ENCODE measurements around the gene RAB40B. TPM values are rescaled to one million over a fixed set of nuclear protein-coding genes. Genes with fewer than 3 reads are reported as not detected.

RAB40B gene
- polyA plus RNA-seq, 1 experiment: 5.4 TPM

- no peaks in the 10 kb centered on the region for H3K27me3 ChIP-seq (ENCODE audit: control insufficient read depth, insufficient read depth, low read length)
- DNase-seq (ENCODE audit: low read depth, low spot score): no peak
- no peak overlapping the region for H3K4me3 ChIP-seq (ENCODE audit: low read depth, low read length)
- no peak for TF ChIP-seq CTCF (IDR thresholded peaks at IDR 0.05; ENCODE audit: low read depth, low read length)
- no peaks in the 10 kb centered on the region for H3K9me3 ChIP-seq (ENCODE audit: control insufficient read depth, insufficient read depth, low read length)
- ChIA-PET POLR2A (no interaction called here), CTCF (no interaction called here)
- H3K27ac ChIP-seq (ENCODE audit: low read depth, low read length): no peak overlapping the region
Observed at GRCh38 chr17:82631544-82631943, 67.0 kb downstream of the RAB40B start.

DNA sequence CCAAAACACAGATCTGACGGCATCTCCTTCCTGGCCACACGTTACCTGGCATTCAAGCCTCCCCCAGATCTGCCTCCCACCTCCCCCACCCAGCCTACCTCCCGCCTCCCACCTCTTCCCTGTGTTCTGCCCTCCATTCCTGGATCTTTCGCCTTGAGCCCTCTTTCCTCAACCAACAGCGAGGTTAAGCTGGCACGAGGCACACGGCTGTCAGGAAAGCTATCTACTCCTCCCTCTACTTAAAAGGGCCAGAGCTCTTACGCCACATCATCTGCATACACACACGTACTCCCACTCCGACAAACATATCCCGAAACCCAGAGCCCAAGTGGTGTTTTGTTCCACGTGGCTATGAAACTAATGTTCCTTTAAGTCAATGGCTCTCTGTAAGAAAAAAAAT, 68.3 kb downstream of the RAB40B start:
- DNase-seq (ENCODE audit: low read depth, low spot score): no peak
- CTCF ChIA-PET: no interaction called here
- no peaks in the 10 kb centered on the region for H3K9me3 ChIP-seq (ENCODE audit: control insufficient read depth, insufficient read depth, low read length)
- TF ChIP-seq CTCF (IDR thresholded peaks at IDR 0.05; ENCODE audit: low read depth, low read length): no peak
- no peak overlapping the region for H3K4me3 ChIP-seq (ENCODE audit: low read depth, low read length)
- POLR2A ChIA-PET: no interaction called here
- H3K27ac ChIP-seq (ENCODE audit: low read depth, low read length): no peak overlapping the region
- H3K27me3 ChIP-seq (ENCODE audit: control insufficient read depth, insufficient read depth, low read length): no peaks in the 10 kb centered on the region

- TF ChIP-seq CTCF (IDR thresholded peaks at IDR 0.05; ENCODE audit: low read depth, low read length): no peak
- CTCF ChIA-PET: interaction anchor here (0.5 to 1.0 kb wide), 2 partner anchors 26 to 147 kb away, joined by 3 to 8 read pairs; no protein-coding TSS in a partner anchor
- Histone ChIP-seq H3K9me3 (ENCODE audit: control insufficient read depth, insufficient read depth, low read length) (no peaks in the 10 kb centered on the region), H3K4me3 (ENCODE audit: low read depth, low read length) (no peak overlapping the region), H3K27ac (ENCODE audit: low read depth, low read length) (no peak overlapping the region), H3K27me3 (ENCODE audit: control insufficient read depth, insufficient read depth, low read length) (no peaks in the 10 kb centered on the region)
- no peak for DNase-seq (ENCODE audit: low read depth, low spot score)
- POLR2A ChIA-PET: no interaction called here
Observed at GRCh38 chr17:82629748-82630147, 68.8 kb downstream of the RAB40B start.

DNA sequence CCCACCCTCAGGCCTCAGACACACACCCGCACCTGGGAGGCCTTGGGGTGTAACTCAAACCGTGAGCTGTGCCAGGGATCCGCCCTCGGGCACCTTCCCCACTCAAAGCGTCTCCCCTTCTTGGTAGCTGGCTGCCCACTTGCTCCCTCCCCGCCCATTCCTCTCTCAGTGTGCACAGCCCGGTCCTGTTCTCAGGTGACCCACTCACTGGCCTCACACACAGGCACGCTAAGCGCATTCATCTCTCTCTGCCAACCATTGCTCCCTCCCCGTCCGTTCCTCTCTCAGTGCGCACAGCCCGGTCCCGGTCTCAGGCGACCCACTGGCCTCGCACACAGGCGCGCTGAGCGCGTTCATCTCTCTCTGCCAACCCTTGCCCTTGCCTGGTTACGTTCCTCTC, 71.1 kb downstream of the RAB40B start:
- Histone ChIP-seq H3K27ac (ENCODE audit: low read depth, low read length) (no peak overlapping the region), H3K9me3 (ENCODE audit: control insufficient read depth, insufficient read depth, low read length) (no peaks in the 10 kb centered on the region), H3K4me3 (ENCODE audit: low read depth, low read length) (no peak overlapping the region), H3K27me3 (ENCODE audit: control insufficient read depth, insufficient read depth, low read length) (no peaks in the 10 kb centered on the region)
- DNase-seq (ENCODE audit: low read depth, low spot score): no peak
- ChIA-PET CTCF (no interaction called here), POLR2A (no interaction called here)
- no peak for TF ChIP-seq CTCF (IDR thresholded peaks at IDR 0.05; ENCODE audit: low read depth, low read length)

DNA sequence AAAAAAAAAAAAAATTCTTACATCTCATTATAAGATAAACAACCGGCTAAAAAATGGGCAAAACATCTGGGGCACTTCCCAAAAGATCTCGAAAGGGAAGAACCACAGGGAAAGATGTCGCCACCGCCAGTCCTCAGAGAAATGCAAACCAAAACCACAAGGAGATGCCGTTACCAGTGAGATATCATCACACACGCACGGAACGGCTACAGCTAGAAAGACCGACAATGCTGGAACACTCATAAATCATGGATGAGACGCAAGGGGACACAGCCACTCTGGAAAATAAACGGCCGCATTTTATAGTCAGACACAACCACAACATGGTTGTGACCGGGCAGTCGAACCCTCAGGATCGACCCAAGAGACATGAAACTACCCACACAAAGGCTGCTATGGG, 74.8 kb downstream of the RAB40B start:
- H3K4me3 ChIP-seq (ENCODE audit: low read depth, low read length): no peak overlapping the region
- TF ChIP-seq CTCF (IDR thresholded peaks at IDR 0.05; ENCODE audit: low read depth, low read length): no peak
- CTCF ChIA-PET: no interaction called here
- H3K27ac ChIP-seq (ENCODE audit: low read depth, low read length): no peak overlapping the region
- no peaks in the 10 kb centered on the region for H3K27me3 ChIP-seq (ENCODE audit: control insufficient read depth, insufficient read depth, low read length)
- no peaks in the 10 kb centered on the region for H3K9me3 ChIP-seq (ENCODE audit: control insufficient read depth, insufficient read depth, low read length)
- DNase-seq (ENCODE audit: low read depth, low spot score): no peak
- POLR2A ChIA-PET: no interaction called here

Data from AG04450 (cell line).